ENCODE measurements around the gene INTS2. TPM values are rescaled to one million over a fixed set of nuclear protein-coding genes. Genes with fewer than 3 reads are reported as not detected.

The INTS2 gene
- total and polyA plus RNA-seq, 2 donors (not counting 1 experiment from before 2014, with no cell fraction given): 3.5 to 19.5 TPM

DNA sequence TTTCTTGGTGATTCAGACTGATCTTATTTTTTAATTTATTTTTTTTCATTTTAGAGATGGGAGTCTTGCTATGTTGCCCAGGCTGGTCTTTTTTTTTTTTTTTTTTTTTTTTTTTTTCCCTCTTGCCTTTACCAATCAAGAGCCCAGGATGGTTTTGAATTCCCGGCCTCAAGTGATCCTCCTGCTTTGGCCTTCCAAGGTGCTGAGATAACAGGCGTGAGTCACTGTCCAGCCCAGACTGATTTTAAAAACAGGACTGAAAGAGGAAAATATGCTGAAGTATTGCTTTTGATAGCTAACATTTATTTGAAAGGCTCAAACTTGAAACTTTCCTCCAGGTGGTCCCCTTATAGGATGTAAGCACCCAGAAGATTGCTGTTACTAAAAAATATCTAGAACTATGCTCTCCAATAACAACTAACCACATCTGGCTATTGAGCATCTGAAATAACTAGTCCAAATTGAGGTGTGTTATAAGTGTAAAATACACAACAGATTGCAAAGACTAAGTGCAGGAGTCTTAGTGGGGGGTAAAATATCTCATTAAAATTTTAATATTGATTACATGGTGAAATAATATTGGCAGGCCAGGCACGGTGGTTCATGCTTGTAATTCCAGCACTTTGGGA is 48.7 kb downstream of the INTS2 start:
- 100% methylated on average over 1 of the region's 3 CpGs for WGBS (ENCODE audit: insufficient coverage)
- Histone ChIP-seq H4K20me1 (ENCODE audit: control insufficient read depth, insufficient read depth, low read length, poor library complexity, severe bottlenecking) (no peaks in the 10 kb centered on the region), H3K9ac (ENCODE audit: low read length) (no peak overlapping the region), H3K4me3 (ENCODE audit: control extremely low read depth in 1 of 5, extremely low read depth in 1 of 5, insufficient read depth in 1 of 5, low read depth in 2 of 5, low read length in 4 of 5) (no peak overlapping the region), H3K9me3 (ENCODE audit: control extremely low read depth in 1 of 3, control insufficient read depth in 2 of 3, insufficient read depth in 1 of 3, low read length in 2 of 3) (no peaks in the 10 kb centered on the region), H3K36me3 (replicated peaks in 1 of 2; ENCODE audit: control extremely low read depth in 1 of 2, control insufficient read depth in 1 of 2, extremely low read depth in 1 of 2, insufficient read depth in 2 of 2, low read length in 1 of 2) (peaks cover 1 to 38% of the 10 kb centered on the region in 2 experiments), H3K27ac (ENCODE audit: low read length in 2 of 2) (no peak overlapping the region), H3K4me1 (ENCODE audit: control insufficient read depth in 2 of 2, insufficient read depth in 2 of 2, low read length in 2 of 2) (no peaks in the 10 kb centered on the region), H2AFZ (ENCODE audit: insufficient read depth, low read depth, low read length, poor library complexity, severe bottlenecking) (no peak overlapping the region), H3K27me3 (replicated peaks in 1 of 4; ENCODE audit: control extremely low read depth in 1 of 4, control insufficient read depth in 3 of 4, insufficient read depth in 4 of 4, low read length in 3 of 4) (no peaks in the 10 kb centered on the region), H3K4me2 (replicated peaks; ENCODE audit: low read depth, low read length, poor library complexity, severe bottlenecking) (no peak overlapping the region), H3K79me2 (ENCODE audit: control insufficient read depth, insufficient read depth, low read length) (no peaks in the 10 kb centered on the region)
- no peak overlapping the region for H3K4me3 Mint-ChIP-seq
- no peak for DNase-seq
- no peaks in the 10 kb centered on the region for H3K27me3 Mint-ChIP-seq
- POLR2A ChIA-PET: no interaction called here
- H3K27ac Mint-ChIP-seq: no peak overlapping the region
- CTCF ChIA-PET: interaction anchor here (0.6 kb wide), 1 partner anchor 42 kb away, joined by 4 read pairs; no protein-coding TSS in a partner anchor
- H3K4me1 Mint-ChIP-seq: no peaks in the 10 kb centered on the region
- no peak for TF ChIP-seq EZH2 (IDR thresholded peaks at IDR 0.05; ENCODE audit: borderline replicate concordance, insufficient read depth, low read depth, low read length, poor library complexity, severe bottlenecking)
- TF ChIP-seq, protein P1, sequence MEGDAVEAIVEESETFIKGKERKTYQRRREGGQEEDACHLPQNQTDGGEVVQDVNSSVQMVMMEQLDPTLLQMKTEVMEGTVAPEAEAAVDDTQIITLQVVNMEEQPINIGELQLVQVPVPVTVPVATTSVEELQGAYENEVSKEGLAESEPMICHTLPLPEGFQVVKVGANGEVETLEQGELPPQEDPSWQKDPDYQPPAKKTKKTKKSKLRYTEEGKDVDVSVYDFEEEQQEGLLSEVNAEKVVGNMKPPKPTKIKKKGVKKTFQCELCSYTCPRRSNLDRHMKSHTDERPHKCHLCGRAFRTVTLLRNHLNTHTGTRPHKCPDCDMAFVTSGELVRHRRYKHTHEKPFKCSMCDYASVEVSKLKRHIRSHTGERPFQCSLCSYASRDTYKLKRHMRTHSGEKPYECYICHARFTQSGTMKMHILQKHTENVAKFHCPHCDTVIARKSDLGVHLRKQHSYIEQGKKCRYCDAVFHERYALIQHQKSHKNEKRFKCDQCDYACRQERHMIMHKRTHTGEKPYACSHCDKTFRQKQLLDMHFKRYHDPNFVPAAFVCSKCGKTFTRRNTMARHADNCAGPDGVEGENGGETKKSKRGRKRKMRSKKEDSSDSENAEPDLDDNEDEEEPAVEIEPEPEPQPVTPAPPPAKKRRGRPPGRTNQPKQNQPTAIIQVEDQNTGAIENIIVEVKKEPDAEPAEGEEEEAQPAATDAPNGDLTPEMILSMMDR (IDR thresholded peaks at IDR 0.05): no peak
- no peaks in the 10 kb centered on the region for H3K9me3 Mint-ChIP-seq (ENCODE audit: insufficient read depth)
- no peak for ATAC-seq (ENCODE audit: low read depth)
- intact Hi-C loops (cut with micrococcal nuclease): no loop called here

DNA sequence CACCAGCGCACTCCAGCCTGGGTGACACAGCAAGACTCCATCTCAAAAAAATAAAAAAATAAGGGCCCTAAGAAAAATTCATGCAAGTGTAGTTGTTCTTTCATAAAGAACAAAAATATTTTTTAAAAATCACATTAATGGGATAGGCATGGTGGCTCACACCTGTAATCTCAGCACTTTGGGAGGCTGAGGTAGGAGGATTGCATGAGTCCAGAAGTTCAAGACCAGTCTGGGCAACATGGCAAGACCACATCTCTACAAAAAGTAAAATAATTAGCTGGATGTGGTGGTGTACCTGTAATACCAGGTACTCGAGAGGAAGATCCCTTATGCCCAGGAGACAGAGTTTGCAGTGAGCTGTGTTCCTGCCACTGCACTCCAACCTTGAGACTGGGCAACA is 49.3 kb downstream of the INTS2 start:
- Histone ChIP-seq H3K36me3 (replicated peaks in 1 of 2; ENCODE audit: control extremely low read depth in 1 of 2, control insufficient read depth in 1 of 2, extremely low read depth in 1 of 2, insufficient read depth in 2 of 2, low read length in 1 of 2) (peaks cover 1 to 33% of the 10 kb centered on the region in 2 experiments), H4K20me1 (ENCODE audit: control insufficient read depth, insufficient read depth, low read length, poor library complexity, severe bottlenecking) (no peaks in the 10 kb centered on the region), H2AFZ (ENCODE audit: insufficient read depth, low read depth, low read length, poor library complexity, severe bottlenecking) (no peak overlapping the region), H3K27me3 (replicated peaks in 1 of 4; ENCODE audit: control extremely low read depth in 1 of 4, control insufficient read depth in 3 of 4, insufficient read depth in 4 of 4, low read length in 3 of 4) (no peaks in the 10 kb centered on the region), H3K9ac (ENCODE audit: low read length) (no peak overlapping the region), H3K4me2 (replicated peaks; ENCODE audit: low read depth, low read length, poor library complexity, severe bottlenecking) (no peak overlapping the region), H3K9me3 (ENCODE audit: control extremely low read depth in 1 of 3, control insufficient read depth in 2 of 3, insufficient read depth in 1 of 3, low read length in 2 of 3) (no peaks in the 10 kb centered on the region), H3K79me2 (ENCODE audit: control insufficient read depth, insufficient read depth, low read length) (no peaks in the 10 kb centered on the region), H3K4me3 (ENCODE audit: control extremely low read depth in 1 of 5, extremely low read depth in 1 of 5, insufficient read depth in 1 of 5, low read depth in 2 of 5, low read length in 4 of 5) (no peak overlapping the region), H3K4me1 (ENCODE audit: control insufficient read depth in 2 of 2, insufficient read depth in 2 of 2, low read length in 2 of 2) (no peaks in the 10 kb centered on the region), H3K27ac (ENCODE audit: low read length in 2 of 2) (no peak overlapping the region)
- DNase-seq: no peak
- WGBS (ENCODE audit: insufficient coverage): no CpG with 5 or more reads among the region's 2 CpGs
- Mint-ChIP-seq H3K4me3 (no peak overlapping the region), H3K27me3 (no peaks in the 10 kb centered on the region), H3K27ac (no peak overlapping the region), H3K9me3 (ENCODE audit: insufficient read depth) (no peaks in the 10 kb centered on the region), H3K4me1 (no peaks in the 10 kb centered on the region)
- ATAC-seq (ENCODE audit: low read depth): no peak
- TF ChIP-seq, protein P1 (IDR thresholded peaks at IDR 0.05): no peak
- TF ChIP-seq EZH2 (IDR thresholded peaks at IDR 0.05; ENCODE audit: borderline replicate concordance, insufficient read depth, low read depth, low read length, poor library complexity, severe bottlenecking): no peak
- ChIA-PET CTCF (interaction anchor here (0.6 kb wide), 1 partner anchor 41 kb away, joined by 4 read pairs; no protein-coding TSS in a partner anchor), POLR2A (no interaction called here)
- intact Hi-C loops (cut with micrococcal nuclease): no loop called here

Data from B cell (primary cell).